HUES64 (cell line): ENCODE measurements around the gene DUSP22.

ENCODE experiments used
- H3K27ac ChIP-seq: 2 replicates; pipeline ENCODE4 v1.7.0; 2013; ENCODE audit warnings: low read depth, low read length, inconsistent platforms
- H3K27me3 ChIP-seq: 2 replicates; pipeline ENCODE4 v1.6.1; 2013; ENCODE audit warnings: mild to moderate bottlenecking, low read length; ENCODE audit not compliant: insufficient read depth
- H3K36me3 ChIP-seq: 2 replicates; pipeline ENCODE4 v1.6.1; 2013; ENCODE audit warnings: mild to moderate bottlenecking, low read length; ENCODE audit not compliant: insufficient read depth
- H3K4me1 ChIP-seq: 2 replicates; pipeline ENCODE4 v1.6.1; 2013; ENCODE audit warnings: mild to moderate bottlenecking, low read length, moderate library complexity; ENCODE audit not compliant: insufficient read depth
- H3K4me3 ChIP-seq: 2 replicates; pipeline ENCODE4 v1.5.1; 2013; ENCODE audit warnings: mild to moderate bottlenecking, low read length, moderate library complexity
- H3K9ac ChIP-seq: 2 replicates; pipeline ENCODE4 v1.6.1; 2013; ENCODE audit warnings: mild to moderate bottlenecking, low read depth, low read length
- H3K9me3 ChIP-seq: 2 replicates; pipeline ENCODE4 v1.6.1; 2013; ENCODE audit warnings: low read depth, low read length; ENCODE audit not compliant: insufficient read depth
- WGBS: fragments of 150-250, 120-280 bp; methylation state at CpG from one replicate; pipeline ENCODE4 v1.1.7; 2013; ENCODE audit warnings: missing lambda C conversion rate; 5-methylcytosine and 5-hydroxymethylcytosine counted together

Gene DUSP22

GRCh38 chr6:381742-382461, 89.6 kb downstream of the DUSP22 start:
- no peaks in the 10 kb centered on the region for H3K27me3 ChIP-seq
- H3K4me3 ChIP-seq = no peak overlapping the region
- no peak overlapping the region for H3K9ac ChIP-seq
- 94% methylated on average over 17 of the region's 17 CpGs for WGBS
- no peaks in the 10 kb centered on the region for H3K36me3 ChIP-seq
- H3K4me1 ChIP-seq = no peaks in the 10 kb centered on the region
- H3K27ac ChIP-seq = no peak overlapping the region
- peaks cover 13% of the 10 kb centered on the region; the same call in 1 of the 2 replicates for H3K9me3 ChIP-seq

DNA sequence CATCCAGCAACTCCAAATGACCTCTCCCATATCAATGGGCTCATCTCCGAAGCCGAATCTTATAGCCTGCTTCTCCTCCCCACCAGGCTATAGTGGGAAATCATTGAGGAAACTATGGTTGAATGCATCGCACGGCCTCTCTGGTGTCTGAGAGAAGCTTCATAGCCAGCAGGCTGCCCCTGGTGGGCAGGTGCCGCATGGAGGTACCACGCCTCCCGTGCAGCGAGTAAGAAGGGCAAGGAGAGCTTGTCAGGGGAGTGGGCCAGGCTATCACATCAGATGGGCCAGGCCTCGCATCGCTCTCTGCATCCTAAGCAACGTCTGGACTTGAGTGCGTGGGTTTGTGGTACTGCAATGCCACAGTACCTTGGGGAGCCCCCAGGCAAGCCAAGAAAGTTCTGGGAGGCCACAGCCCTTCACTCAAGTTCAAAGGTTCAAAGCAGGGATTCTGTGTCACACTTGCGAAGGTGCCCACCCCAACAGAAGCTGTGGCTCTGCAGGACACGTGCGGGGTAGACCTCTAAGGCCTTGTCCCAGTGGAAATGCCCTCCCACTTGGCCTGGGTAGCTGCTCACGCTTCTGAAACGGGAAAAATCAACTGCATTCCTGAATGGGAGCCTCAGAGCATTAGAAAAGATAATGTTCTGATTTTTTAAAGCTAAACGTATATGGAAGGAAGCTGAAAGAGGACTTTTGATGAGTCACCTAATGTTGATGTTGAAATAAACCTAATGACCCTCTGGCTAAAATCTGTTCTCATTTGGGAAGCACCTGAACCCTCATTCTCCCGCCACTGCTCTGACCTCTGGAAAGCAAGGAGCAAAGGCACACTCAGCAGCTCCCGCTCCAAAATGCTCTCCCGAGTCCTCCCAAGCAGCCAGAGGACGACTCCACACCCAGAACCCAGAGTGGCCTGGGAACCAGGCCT, 90.9 kb downstream of the DUSP22 start:
- H3K27ac ChIP-seq = no peak overlapping the region
- 91% methylated on average over 22 of the region's 22 CpGs for WGBS
- H3K4me1 ChIP-seq = no peaks in the 10 kb centered on the region
- H3K4me3 ChIP-seq = no peak overlapping the region
- peaks cover 13% of the 10 kb centered on the region; the same call in 1 of the 2 replicates for H3K9me3 ChIP-seq
- peaks cover 8% of the 10 kb centered on the region for H3K27me3 ChIP-seq
- H3K9ac ChIP-seq = no peak overlapping the region
- H3K36me3 ChIP-seq = no peaks in the 10 kb centered on the region

DNA sequence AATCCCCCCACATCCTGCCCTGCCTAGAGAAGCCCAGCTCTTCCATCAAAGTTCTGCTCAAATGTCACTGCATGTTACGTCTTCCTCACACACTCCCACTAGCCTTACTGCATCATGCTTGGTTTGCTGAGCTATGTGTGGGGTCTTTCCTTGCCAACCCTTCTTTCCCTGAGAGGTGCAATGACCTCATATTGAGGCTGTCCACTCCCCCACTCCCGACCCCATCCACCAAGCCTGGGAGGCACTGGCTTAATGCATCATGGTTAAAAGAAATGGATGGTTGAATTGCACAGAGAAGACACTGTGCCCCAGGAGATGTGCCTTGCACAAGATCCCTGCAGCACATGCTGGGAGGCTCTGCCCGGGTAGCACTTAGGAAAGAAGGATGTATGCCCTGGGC, 91.6 kb downstream of the DUSP22 start:
- H3K36me3 ChIP-seq = no peaks in the 10 kb centered on the region
- H3K27me3 ChIP-seq = peaks cover 15% of the 10 kb centered on the region
- no peaks in the 10 kb centered on the region for H3K4me1 ChIP-seq
- H3K9me3 ChIP-seq = peaks cover 13% of the 10 kb centered on the region; the same call in 1 of the 2 replicates
- H3K27ac ChIP-seq = no peak overlapping the region
- H3K9ac ChIP-seq = no peak overlapping the region
- H3K4me3 ChIP-seq = no peak overlapping the region
- WGBS = 93% methylated on average over 3 of the region's 3 CpGs

GRCh38 chr6:384898-385297, 92.6 kb downstream of the DUSP22 start:
- Histone ChIP-seq H3K27me3 (peaks cover 26% of the 10 kb centered on the region), H3K27ac (no peak overlapping the region), H3K9me3 (peaks cover 12% of the 10 kb centered on the region; the same call in 1 of the 2 replicates), H3K9ac (no peak overlapping the region), H3K4me1 (no peaks in the 10 kb centered on the region), H3K4me3 (no peak overlapping the region), H3K36me3 (no peaks in the 10 kb centered on the region)
- 98% methylated on average over 6 of the region's 6 CpGs for WGBS

- 91% methylated on average over 10 of the region's 10 CpGs for WGBS
- peaks cover 33% of the 10 kb centered on the region for H3K27me3 ChIP-seq
- H3K9me3 ChIP-seq = 0 out of 2 replicates have a peak, but pooled peaks cover 7% of the 10 kb centered on the region
- H3K9ac ChIP-seq = no peak overlapping the region
- H3K4me1 ChIP-seq = no peaks in the 10 kb centered on the region
- H3K36me3 ChIP-seq = no peaks in the 10 kb centered on the region
- no peak overlapping the region for H3K27ac ChIP-seq
- no peak overlapping the region for H3K4me3 ChIP-seq
These were observed 93.3 kb downstream of the DUSP22 start for GRCh38 chr6:385614-386013.

- no peak overlapping the region for H3K4me3 ChIP-seq
- peaks cover 5% of the 10 kb centered on the region; the same call in 1 of the 2 replicates for H3K4me1 ChIP-seq
- H3K27ac ChIP-seq = no peak overlapping the region
- no peak overlapping the region for H3K9ac ChIP-seq
- WGBS = 91% methylated on average over 17 of the region's 18 CpGs
- no peaks in the 10 kb centered on the region for H3K36me3 ChIP-seq
- no peaks in the 10 kb centered on the region for H3K9me3 ChIP-seq
- H3K27me3 ChIP-seq = peaks cover 43% of the 10 kb centered on the region
These were observed 94.5 kb downstream of the DUSP22 start for GRCh38 chr6:386688-387266.

GRCh38 chr6:387293-387741, 95.0 kb downstream of the DUSP22 start:
- Histone ChIP-seq H3K4me3 (no peak overlapping the region), H3K36me3 (no peaks in the 10 kb centered on the region), H3K27me3 (peaks cover 49% of the 10 kb centered on the region), H3K9ac (no peak overlapping the region), H3K4me1 (peaks cover 5% of the 10 kb centered on the region; the same call in 1 of the 2 replicates), H3K27ac (no peak overlapping the region), H3K9me3 (no peaks in the 10 kb centered on the region)
- WGBS = 91% methylated on average over 11 of the region's 11 CpGs

DNA sequence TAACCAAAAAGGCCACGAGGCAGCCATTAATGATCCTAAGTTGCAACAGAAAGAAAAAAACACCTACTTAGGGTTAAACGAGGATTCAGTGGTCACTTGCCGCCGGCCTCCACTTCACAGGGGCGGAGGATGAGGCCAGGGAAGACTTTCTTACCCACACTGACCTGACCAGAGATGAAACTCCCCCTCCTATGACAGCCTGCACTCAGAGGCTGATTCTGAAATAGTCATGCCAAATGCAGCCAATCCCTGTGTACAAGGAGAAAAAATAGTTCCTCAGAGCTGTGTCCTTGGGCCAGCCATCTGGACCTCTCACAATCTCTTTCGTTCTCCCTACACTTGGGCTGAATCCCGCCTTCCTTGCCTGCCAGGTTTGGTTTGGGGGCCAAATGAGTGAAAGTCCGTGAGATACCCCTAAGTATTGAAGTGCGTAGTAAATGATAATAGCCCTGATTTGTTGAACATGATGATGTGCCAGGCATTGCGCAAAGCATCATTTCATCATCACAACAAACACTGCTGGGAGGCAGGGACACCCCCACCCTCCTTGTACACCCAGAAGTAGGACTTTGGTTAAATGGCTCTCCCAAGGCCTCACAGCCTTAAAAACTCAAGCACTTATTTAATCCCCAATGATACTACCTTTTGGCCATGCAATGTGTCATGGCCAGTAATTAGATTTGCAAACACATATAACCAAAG, 96.1 kb downstream of the DUSP22 start:
- H3K36me3 ChIP-seq = no peaks in the 10 kb centered on the region
- peaks cover 59% of the 10 kb centered on the region for H3K27me3 ChIP-seq
- H3K4me1 ChIP-seq = peaks cover 5% of the 10 kb centered on the region; the same call in 1 of the 2 replicates
- H3K9me3 ChIP-seq = no peaks in the 10 kb centered on the region
- 91% methylated on average over 10 of the region's 10 CpGs for WGBS
- H3K9ac ChIP-seq = no peak overlapping the region
- H3K4me3 ChIP-seq = no peak overlapping the region
- H3K27ac ChIP-seq = no peak overlapping the region

DNA sequence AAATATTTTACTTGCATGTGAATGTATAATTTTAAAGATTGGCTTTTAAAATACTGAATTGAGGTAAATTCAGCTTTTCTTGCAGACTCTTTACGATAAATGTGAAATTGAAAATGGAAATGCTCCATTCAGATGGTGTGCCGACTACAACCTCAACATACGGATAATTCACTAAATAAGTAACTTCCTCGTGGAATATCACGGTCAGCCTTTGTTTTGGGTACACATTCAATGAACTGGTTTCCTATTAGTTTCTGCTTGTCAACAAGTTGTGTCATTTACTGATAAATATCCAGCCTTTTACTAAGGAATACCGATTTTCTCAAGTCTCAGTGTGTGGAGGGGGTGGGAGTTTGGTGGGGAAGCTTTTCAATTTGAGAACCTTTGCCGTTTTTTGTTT, 96.9 kb downstream of the DUSP22 start:
- Histone ChIP-seq H3K27ac (no peak overlapping the region), H3K27me3 (peaks cover 67% of the 10 kb centered on the region), H3K9me3 (no peaks in the 10 kb centered on the region), H3K36me3 (no peaks in the 10 kb centered on the region), H3K4me1 (peaks cover 9% of the 10 kb centered on the region; the same call in 1 of the 2 replicates), H3K9ac (no peak overlapping the region), H3K4me3 (no peak overlapping the region)
- 92% methylated on average over 7 of the region's 7 CpGs for WGBS

- peaks cover 72% of the 10 kb centered on the region for H3K27me3 ChIP-seq
These were observed 97.3 kb downstream of the DUSP22 start for GRCh38 chr6:389622-390021.

More at GRCh38 chr6:389622-390021, 97.3 kb downstream of the DUSP22 start:
- Histone ChIP-seq H3K9ac (no peak overlapping the region), H3K4me1 (peaks cover 9% of the 10 kb centered on the region; the same call in 1 of the 2 replicates), H3K4me3 (no peak overlapping the region), H3K36me3 (no peaks in the 10 kb centered on the region), H3K9me3 (no peaks in the 10 kb centered on the region), H3K27ac (no peak overlapping the region)
- whole genome bisulfite sequencing = 78% methylated on average over 7 of the region's 8 CpGs
